Stimulated activated CD4-positive, alpha-beta T cell treated with anti-CD3 and anti-CD28 coated beads, TNF-alpha, amount 100 ng/mL, for 4 hours (primary cell): Measurements from ENCODE around the gene SNTG2.

ENCODE experiments used
- DNase-seq, 3 experiments: peaks; one replicate each; pipeline ENCODE4 v3.0.0-alpha.2; 2020; ENCODE audit warnings: low read depth in 3 of 3

SNTG2 gene

GRCh38 chr2:926259-926793 is 24.3 kb upstream of the SNTG2 start:
- no peak for DNase-seq

GRCh38 chr2:926896-927295 is 23.8 kb upstream of the SNTG2 start:
- no peak for DNase-seq

- no peak for DNase-seq
Measured at GRCh38 chr2:929011-929735, 21.5 kb upstream of the SNTG2 start.

- DNase-seq = no peak
Measured at GRCh38 chr2:929925-930324, 20.7 kb upstream of the SNTG2 start.

- DNase-seq = no peak
Measured at GRCh38 chr2:930935-931334, 19.7 kb upstream of the SNTG2 start.

GRCh38 chr2:932320-933115 is 18.1 kb upstream of the SNTG2 start:
- DNase-seq = no peak

- DNase-seq = no peak
Measured at GRCh38 chr2:933734-934295, 16.8 kb upstream of the SNTG2 start.

GRCh38 chr2:937530-937929 is 13.1 kb upstream of the SNTG2 start:
- no peak for DNase-seq

GRCh38 chr2:938181-939005 is 12.3 kb upstream of the SNTG2 start:
- DNase-seq = no peak

- DNase-seq = no peak
Measured at GRCh38 chr2:939936-940601, 10.6 kb upstream of the SNTG2 start.

- no peak for DNase-seq
Measured at GRCh38 chr2:941871-942270, 8.8 kb upstream of the SNTG2 start.

GRCh38 chr2:942775-943460 is 7.7 kb upstream of the SNTG2 start:
- no peak for DNase-seq

GRCh38 chr2:943461-943797 is 7.2 kb upstream of the SNTG2 start:
- no peak for DNase-seq

- DNase-seq = no peak
Measured at GRCh38 chr2:943821-944220, 6.8 kb upstream of the SNTG2 start.

- DNase-seq = no peak
Measured at GRCh38 chr2:944693-945092, 6.0 kb upstream of the SNTG2 start.

GRCh38 chr2:945104-945503 is 5.5 kb upstream of the SNTG2 start:
- no peak for DNase-seq

GRCh38 chr2:946073-946948 is 4.3 kb upstream of the SNTG2 start:
- DNase-seq = no peak

- DNase-seq = no peak
Measured at GRCh38 chr2:949384-950079, 1.1 kb upstream of the SNTG2 start.
